Spleen (tissue), 11 donors: ENCODE results near the gene KCNJ6. TPM values are rescaled to one million over a fixed set of nuclear protein-coding genes. Genes with fewer than 3 reads are reported as not detected.

Experiments used
- DNase-seq: peaks from one replicate; pipeline ENCODE4 v3.0.0-alpha.2; 2020
- H3K27ac ChIP-seq, 8 donors: fragments of 200-600 bp; sonication (generic) in 7 of 8; 1 replicate in 4 of 8; 2 replicates in 4 of 8; pipeline versions ENCODE4 v1.5.0 to v1.8.0; 2016 to 2021; ENCODE audit warnings: inconsistent platforms in 4 of 8, mild to moderate bottlenecking in 4 of 8, moderate library complexity in 1 of 8
- H3K27me3 ChIP-seq, 7 donors: fragments of 200-600 bp; sonication (generic) in 6 of 7; replicated peaks in 1 of 7; 1 replicate in 4 of 7; 2 replicates in 3 of 7; pipeline versions ENCODE4 v1.5.0 to v1.8.0; 2016 to 2021; ENCODE audit warnings: inconsistent platforms in 3 of 7, mild to moderate bottlenecking in 1 of 7
- H3K36me3 ChIP-seq, 6 donors: fragments of 200-600 bp; sonication (generic) in 5 of 6; 1 replicate in 4 of 6; 2 replicates in 2 of 6; pipeline versions ENCODE4 v1.5.0 to v1.8.0; 2016 to 2021; ENCODE audit warnings: inconsistent platforms in 2 of 6
- H3K4me1 ChIP-seq, 6 donors: fragments of 200-600 bp; sonication (generic) in 5 of 6; 1 replicate in 3 of 6; 2 replicates in 3 of 6; pipeline versions ENCODE4 v1.5.0 to v1.8.0; 2016 to 2021; ENCODE audit warnings: inconsistent platforms in 3 of 6
- H3K4me3 ChIP-seq, 8 donors: fragments of 200-600 bp; sonication (generic) in 7 of 8; 1 replicate in 4 of 8; 2 replicates in 4 of 8; pipeline versions ENCODE4 v1.5.0 to v1.8.0; 2016 to 2021; ENCODE audit warnings: inconsistent platforms in 4 of 8, mild to moderate bottlenecking in 4 of 8, moderate library complexity in 2 of 8
- H3K9me3 ChIP-seq, 8 donors: fragments of 200-600 bp; sonication (generic) in 7 of 8; 1 replicate in 4 of 8; 2 replicates in 4 of 8; pipeline versions ENCODE4 v1.5.0 to v1.8.0; 2016 to 2021; ENCODE audit warnings: inconsistent platforms in 4 of 8
- POLR2A ChIP-seq, 3 donors: fragments of 450-650 bp; IDR thresholded peaks; one replicate each; pipeline ENCODE4 v1.5.1; 2017; ENCODE audit warnings: antibody characterized with exemption in 3 of 3, mild to moderate bottlenecking in 1 of 3
- POLR2AphosphoS5 ChIP-seq, 3 donors: sonication (generic); formaldehyde crosslinking; IDR thresholded peaks; one replicate each; pipeline ENCODE4 v1.5.1; 2017; ENCODE audit warnings: antibody characterized with exemption in 3 of 3
- WGBS, 5 donors: extraction: QIAGEN DNeasy Blood & Tissue Kit in 3 of 5; methylation state at CpG; one replicate each; pipeline versions ENCODE4 v1.1.5 to v1.1.7; 2013 to 2018; 5-methylcytosine and 5-hydroxymethylcytosine counted together
- intact Hi-C: fragments of 100-400 bp; cut with DNase I; formaldehyde crosslinking; loops from one replicate; pipeline ENCODE4 v1.15.0; 2023; ENCODE audit warnings: low total_unique reads
- polyA plus RNA-seq, 3 donors: library from polyadenylated mRNA; stranded (reverse); fragments of 200-250 nt; gene quantifications; one replicate each; pipeline ENCODE4 v1.2.1, GENCODE V29; 2013
- total RNA-seq, 7 donors: library from RNA; depleted of rRNA in 3 of 7; stranded (reverse); fragments of >200 nt in 3 of 7; fragmentation: NEBNext Ultra II Directional in 4 of 7; extraction: Animal tissue kit (Norgen Biotek cat#: 25700) in 4 of 7; gene quantifications; one replicate each; pipeline versions ENCODE4 v1.1.0 to v1.2.1, GENCODE V29; 2016 to 2021
- TF ChIP-seq, protein P1 (sequence below), 11 experiments: fragments of 200-600 bp in 7 of 11; fragments of 450-650 bp in 4 of 11; sonication (generic) in 4 of 11; IDR thresholded peaks in 8 of 11; conservative IDR thresholded peaks in 3 of 11; 1 replicate in 7 of 11; 2 replicates in 4 of 11; pipeline versions ENCODE4 v1.4.0 to v1.8.0; 2016 to 2021; ENCODE audit warnings: antibody characterized with exemption in 11 of 11, inconsistent platforms in 4 of 11, mild to moderate bottlenecking in 1 of 11
- donor health status: healthy with polysubstance abuse.
- donor health status: DM: no; HTN: no; CAD: no; lungs with moderate emphysema.
- donor health status: DM: no; HTN: no; CAD: no.
- donor health status: Bipolar disorder and iron deficiency.
- donor health status: healthy.
- donor health status: DM: no; HTN: no; CAD: no.
- donor health status: DM: yes; HTN: yes; CAD: no.

Gene KCNJ6
- total and polyA plus RNA-seq, 10 donors: under 0.01 to 0.36 (median 0.10) TPM; not detected in 6

- H3K27ac ChIP-seq: no peak overlapping the region
- H3K36me3 ChIP-seq: no peaks in the 10 kb centered on the region
- DNase-seq: no peak
- WGBS, 5 donors: 80 to 92% (median 90%) methylated on average over 8 of the region's 8 CpGs
- H3K4me1 ChIP-seq: no peaks in the 10 kb centered on the region
- TF ChIP-seq POLR2A (IDR thresholded peaks at IDR 0.05): no peak
- TF ChIP-seq POLR2AphosphoS5 (IDR thresholded peaks at IDR 0.05): no peak
- TF ChIP-seq, protein P1, sequence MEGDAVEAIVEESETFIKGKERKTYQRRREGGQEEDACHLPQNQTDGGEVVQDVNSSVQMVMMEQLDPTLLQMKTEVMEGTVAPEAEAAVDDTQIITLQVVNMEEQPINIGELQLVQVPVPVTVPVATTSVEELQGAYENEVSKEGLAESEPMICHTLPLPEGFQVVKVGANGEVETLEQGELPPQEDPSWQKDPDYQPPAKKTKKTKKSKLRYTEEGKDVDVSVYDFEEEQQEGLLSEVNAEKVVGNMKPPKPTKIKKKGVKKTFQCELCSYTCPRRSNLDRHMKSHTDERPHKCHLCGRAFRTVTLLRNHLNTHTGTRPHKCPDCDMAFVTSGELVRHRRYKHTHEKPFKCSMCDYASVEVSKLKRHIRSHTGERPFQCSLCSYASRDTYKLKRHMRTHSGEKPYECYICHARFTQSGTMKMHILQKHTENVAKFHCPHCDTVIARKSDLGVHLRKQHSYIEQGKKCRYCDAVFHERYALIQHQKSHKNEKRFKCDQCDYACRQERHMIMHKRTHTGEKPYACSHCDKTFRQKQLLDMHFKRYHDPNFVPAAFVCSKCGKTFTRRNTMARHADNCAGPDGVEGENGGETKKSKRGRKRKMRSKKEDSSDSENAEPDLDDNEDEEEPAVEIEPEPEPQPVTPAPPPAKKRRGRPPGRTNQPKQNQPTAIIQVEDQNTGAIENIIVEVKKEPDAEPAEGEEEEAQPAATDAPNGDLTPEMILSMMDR (IDR thresholded peaks at IDR 0.05 in 8 of 11, conservative IDR thresholded peaks at IDR 0.05 in 3 of 11): no peak
- intact Hi-C loops: no loop called here
- H3K27me3 ChIP-seq: peaks cover 0 to 15% (median 0%) of the 10 kb centered on the region in 7 donors
- H3K9me3 ChIP-seq: peaks cover 0 to 7% (median 0%) of the 10 kb centered on the region in 8 donors
- H3K4me3 ChIP-seq: no peak overlapping the region
Measured at GRCh38 chr21:37636152-37636860, 280.0 kb downstream of the KCNJ6 start.

GRCh38 chr21:37631319-37632117, 284.7 kb downstream of the KCNJ6 start:
- DNase-seq: no peak
- Histone ChIP-seq H3K4me1 (no peaks in the 10 kb centered on the region), H3K36me3 (no peaks in the 10 kb centered on the region), H3K27ac (no peak overlapping the region), H3K27me3 (peaks cover 0 to 16% (median 0%) of the 10 kb centered on the region in 7 donors), H3K9me3 (peaks cover 0 to 7% (median 0%) of the 10 kb centered on the region in 8 donors), H3K4me3 (no peak overlapping the region)
- 38 to 70% (median 55%) methylated on average over 12 of the region's 12 CpGs for WGBS, 5 donors
- intact Hi-C loops: no loop called here
- TF ChIP-seq POLR2AphosphoS5 (IDR thresholded peaks at IDR 0.05) (no peak), POLR2A (IDR thresholded peaks at IDR 0.05) (no peak)
- TF ChIP-seq, protein P1 (IDR thresholded peaks at IDR 0.05 in 8 of 11, conservative IDR thresholded peaks at IDR 0.05 in 3 of 11): no peak

- Histone ChIP-seq H3K27ac (no peak overlapping the region), H3K36me3 (no peaks in the 10 kb centered on the region), H3K4me3 (no peak overlapping the region), H3K4me1 (no peaks in the 10 kb centered on the region), H3K9me3 (peaks cover 0 to 7% (median 0%) of the 10 kb centered on the region in 8 donors), H3K27me3 (peaks cover 0 to 16% (median 0%) of the 10 kb centered on the region in 7 donors)
- TF ChIP-seq POLR2A (IDR thresholded peaks at IDR 0.05) (no peak), POLR2AphosphoS5 (IDR thresholded peaks at IDR 0.05) (no peak)
- TF ChIP-seq, protein P1 (IDR thresholded peaks at IDR 0.05 in 8 of 11, conservative IDR thresholded peaks at IDR 0.05 in 3 of 11): no peak
- 79 to 88% (median 82%) methylated on average over 2 of the region's 2 CpGs for WGBS, 5 donors
- no peak for DNase-seq
- intact Hi-C loops: no loop called here
Measured at GRCh38 chr21:37630872-37631271, 285.4 kb downstream of the KCNJ6 start.

DNA sequence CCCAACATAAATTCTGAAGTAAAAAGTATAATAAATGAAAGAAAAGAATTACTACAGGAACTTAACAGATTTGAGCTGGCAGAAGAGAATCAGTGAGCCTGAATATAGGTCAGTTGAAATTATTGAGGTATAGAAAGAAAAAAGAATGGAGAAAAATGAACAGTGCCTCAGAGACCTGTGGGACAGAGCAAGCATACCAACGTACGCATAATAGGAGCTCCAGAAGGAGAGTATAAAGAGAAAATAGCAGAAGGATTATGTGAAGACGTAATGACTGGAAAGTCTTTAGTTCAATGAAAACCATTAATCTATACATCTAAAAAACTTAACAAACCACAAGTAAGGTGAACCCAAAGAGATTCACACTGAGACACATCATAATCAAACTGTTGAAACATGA, 287.9 kb downstream of the KCNJ6 start:
- Histone ChIP-seq H3K4me1 (peaks cover 0 to 2% (median 0%) of the 10 kb centered on the region in 6 donors), H3K9me3 (peaks cover 0 to 6% (median 0%) of the 10 kb centered on the region in 8 donors), H3K36me3 (no peaks in the 10 kb centered on the region), H3K27me3 (peaks cover 0 to 16% (median 0%) of the 10 kb centered on the region in 7 donors), H3K4me3 (no peak overlapping the region), H3K27ac (no peak overlapping the region)
- no peak for DNase-seq
- WGBS, 5 donors: 90 to 98% (median 97%) methylated on average over 3 of the region's 3 CpGs
- intact Hi-C loops: no loop called here
- TF ChIP-seq, protein P1 (IDR thresholded peaks at IDR 0.05 in 8 of 11, conservative IDR thresholded peaks at IDR 0.05 in 3 of 11): no peak
- TF ChIP-seq POLR2A (IDR thresholded peaks at IDR 0.05) (no peak), POLR2AphosphoS5 (IDR thresholded peaks at IDR 0.05) (no peak)
